NCI-H1417 (cell line): ENCODE measurements around the gene GID8.
A peak's percentile ranks its signal among the peaks of the same experiment; 100 is the strongest.

Experiments used
- DNase-seq, 3 experiments: peaks; one replicate each; lab custom pipeline; 2025; lab: John Stamatoyannopoulos, UW

GID8 gene

DNA sequence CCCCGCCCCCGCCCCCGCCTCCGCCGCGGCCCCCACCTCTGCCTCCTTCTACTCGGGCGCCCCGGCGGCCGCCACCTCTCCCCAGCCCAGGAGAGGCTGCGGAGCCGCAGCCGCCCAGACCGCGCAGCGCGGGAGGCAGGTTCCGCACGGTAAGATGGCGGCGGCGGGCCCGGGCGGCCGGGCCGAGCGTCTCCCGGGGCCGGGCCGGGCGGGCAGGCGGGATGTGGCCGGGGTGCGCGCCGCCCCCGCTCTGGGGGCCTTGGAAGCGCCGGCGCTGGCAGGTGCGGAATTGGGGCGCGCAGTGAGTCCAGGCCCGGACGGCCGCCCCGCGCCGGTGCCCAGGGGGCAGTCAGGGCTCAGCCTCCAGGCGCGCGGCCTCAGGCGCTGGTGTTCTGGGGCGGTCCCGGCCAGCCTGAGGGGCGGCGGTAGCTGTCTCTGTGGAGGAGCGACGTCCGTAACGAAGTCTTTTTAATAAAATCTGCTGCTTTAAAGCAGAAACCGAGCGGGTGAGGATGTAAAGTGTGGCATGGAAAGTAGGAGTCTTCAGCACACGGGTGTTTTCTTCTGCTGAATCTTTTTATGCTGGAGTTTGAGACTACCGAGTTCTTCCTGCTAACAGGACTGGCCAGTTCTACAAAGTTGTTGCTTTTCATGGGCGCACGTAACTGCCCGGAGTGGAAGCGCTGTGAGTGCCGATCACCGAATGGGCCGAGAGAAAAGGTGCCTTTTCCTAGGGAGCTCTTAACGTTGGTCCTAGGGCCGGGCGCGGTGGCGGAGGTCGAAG is at the start of gene GID8:
Gene GID8, plus strand, starts transcription at position 43 of the 784 bp plus-strand sequence. CDS start 3,356 bp downstream, outside the sequence.
- peak in 2 of 3 experiments; percentile 72 to 80 for DNase-seq

DNA sequence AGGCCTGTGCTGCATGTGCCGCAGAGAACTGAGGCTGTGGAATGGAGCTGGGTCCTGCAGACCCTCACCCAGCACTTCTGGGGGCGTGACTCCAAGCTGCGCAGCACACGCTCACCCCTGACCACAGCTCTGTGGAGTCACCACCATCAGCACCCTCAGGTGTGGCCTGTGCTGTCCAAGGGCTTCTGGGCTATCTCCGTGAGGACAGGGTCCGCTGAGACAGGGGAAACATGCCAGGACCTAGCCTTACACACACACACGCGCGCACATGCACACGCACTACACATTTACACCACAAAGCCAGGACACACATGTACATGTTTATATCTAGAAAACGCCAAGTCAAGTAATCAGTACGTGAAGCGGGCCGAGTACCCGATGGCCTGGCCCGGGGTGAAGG is 49.5 kb upstream of the GID8 start:
- DNase-seq, result no peak

DNA sequence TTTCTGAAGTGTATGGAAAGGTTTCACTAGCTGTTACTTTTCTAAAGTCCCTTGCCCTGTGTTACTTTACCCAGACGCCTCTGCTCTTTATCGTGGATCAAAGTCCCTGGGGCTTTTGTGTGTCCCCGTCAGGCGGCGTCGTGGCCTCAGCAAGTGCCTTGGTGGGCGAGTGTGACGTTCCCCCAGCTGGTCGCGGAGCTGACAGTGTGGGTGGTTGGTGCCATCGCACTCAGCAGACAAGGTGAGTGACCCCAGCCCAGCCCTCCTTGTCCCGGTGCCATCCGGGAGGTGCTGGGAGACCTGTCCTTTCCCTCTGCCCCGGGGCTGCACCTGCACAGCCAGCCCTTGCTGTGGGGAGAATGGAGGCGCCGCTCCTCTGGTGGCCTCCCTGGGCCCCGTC is 49.0 kb upstream of the GID8 start:
- no peak for DNase-seq

DNA sequence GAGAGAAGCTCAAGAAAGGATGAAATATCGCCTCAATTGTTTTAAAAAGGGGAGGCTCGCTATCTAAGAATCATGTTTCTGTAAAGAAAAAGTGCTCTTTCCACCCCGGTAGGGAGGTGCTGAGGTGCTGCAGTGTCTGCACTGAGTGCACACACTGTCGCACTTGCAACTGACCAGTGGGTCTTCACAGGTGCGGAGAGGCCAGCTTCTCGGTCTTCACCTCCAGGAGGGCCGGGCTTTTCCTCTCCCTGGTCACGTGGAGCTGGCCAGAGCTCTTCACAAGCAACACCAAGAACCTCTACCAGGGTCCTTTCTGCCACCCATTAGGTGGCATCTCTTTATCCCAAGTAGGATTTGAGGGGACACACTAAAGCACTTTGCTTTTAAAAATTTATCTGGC is 48.5 kb upstream of the GID8 start:
- no peak for DNase-seq

DNA sequence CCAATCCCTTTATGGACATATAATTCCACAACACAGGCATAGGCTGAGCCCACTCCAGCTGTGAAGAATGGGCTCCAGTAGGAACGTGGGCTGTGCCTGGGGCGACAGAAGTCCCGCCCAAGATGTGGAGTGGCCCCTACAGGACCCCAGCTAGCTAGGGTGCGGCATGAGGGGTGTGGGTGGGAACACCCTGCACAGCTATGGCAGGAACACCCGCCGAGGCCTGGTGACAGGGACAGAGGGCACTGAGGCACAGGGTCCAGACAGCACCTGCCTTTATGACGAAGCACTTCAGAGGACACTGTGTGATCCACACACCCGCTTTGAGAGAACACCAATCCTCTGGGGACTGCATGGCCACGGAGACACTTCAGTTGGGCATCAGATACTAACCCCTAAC is 48.1 kb upstream of the GID8 start:
- DNase-seq, result no peak

DNA sequence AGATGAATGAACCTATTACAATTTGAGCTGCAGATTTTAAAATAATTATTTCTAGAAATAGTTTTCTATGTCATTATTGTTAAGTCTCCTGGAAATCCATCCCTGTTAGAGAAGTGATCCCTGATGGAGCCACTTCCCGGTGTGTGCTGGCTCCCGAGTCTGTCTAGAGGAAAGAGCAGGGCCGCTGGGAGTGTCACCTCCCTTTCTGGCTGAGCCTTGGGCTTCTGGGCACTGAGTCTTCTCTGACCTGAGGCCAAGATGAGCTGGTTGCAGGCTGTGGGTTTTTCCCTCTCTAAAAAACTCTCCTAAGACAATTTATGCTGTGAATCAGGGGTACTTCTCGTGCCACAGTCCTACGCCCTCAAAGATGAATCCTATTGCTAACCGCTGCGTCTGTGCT is 47.5 kb upstream of the GID8 start:
- no peak for DNase-seq

DNA sequence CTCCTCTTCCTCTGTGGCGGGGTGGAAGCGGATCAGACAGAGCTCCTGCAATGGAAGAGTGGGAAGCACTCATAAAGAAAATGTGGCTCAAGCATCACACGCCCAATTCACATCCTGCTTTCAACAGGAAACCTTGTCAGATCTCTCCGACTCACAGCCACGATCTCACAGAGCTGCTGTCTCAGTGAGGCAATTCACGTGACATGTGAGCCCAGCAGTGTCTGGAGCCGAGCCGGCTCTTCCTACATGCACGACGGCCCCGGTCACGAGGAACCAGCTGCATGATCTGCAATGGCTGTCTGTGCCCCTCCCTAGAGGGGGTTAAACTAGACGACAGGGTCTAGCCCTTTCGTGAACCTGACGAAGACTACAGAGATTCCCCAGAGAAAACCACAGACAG is 46.8 kb upstream of the GID8 start:
- DNase-seq, result peak in 1 of 3 experiments; percentile 48

DNA sequence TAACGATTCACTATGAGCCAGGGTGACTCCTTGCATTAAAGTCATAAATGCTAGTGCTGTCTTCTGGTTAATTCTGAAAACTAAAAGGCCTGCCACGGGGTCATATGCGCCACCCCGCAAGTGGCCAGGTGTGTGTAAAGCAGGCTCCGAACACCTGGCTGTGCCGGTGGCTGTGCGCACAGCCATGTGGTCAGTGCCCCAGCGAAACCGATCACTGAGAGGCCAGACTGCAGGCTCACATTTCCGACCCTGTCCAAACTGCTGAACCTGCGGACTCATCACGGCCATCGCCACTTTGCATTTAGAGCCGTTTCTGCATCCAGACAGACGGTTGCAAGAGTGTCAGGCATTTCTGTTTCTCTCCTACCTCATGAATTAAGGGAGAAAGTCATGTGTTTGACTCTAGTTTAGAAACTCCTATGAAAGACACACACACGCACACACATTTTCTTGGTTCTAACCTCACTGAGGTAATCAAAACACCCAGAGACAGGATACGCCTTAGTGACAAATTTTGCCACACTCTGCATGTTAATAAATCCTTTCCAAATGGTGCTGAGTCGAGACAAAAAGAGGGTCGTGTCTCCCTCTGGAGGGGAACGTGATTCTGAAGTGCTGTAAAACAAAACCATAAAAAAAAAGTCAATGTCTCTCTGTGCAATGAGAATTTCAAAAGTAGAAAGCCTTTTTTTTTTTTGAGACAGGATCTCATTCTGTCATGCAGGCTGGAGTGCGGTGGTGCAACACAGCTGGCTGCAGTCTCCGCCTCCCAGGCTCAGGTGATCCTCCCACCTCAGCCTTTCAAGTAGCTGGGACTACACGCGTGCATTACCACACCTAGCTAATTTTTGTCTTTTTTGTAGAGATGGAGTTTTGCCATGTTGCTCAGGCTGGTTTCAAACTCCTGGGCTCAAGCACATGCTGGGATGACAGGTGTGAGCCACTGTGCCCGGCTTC is 45.3 kb upstream of the GID8 start:
- DNase-seq, result peak in 1 of 3 experiments; percentile 54

DNA sequence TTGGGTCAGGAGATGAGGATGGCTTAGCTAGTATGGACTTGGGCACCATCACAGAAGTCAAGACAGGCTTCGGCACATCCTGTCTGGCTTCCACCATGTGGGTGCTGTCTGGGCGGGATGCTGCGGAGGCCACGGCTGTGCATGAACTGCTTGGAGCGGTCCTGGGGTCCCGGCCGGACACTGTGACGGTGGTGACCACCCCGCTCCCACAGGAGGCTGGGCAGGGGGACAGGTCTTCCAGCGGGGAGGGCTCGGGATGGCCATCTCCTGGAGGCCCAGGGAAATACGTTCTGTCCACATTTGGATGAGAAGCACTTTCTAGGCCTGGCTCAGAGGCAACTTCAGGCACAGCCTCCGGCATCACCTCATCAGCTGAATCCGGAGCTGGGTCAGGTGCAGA is 44.2 kb upstream of the GID8 start:
- DNase-seq, result no peak

DNA sequence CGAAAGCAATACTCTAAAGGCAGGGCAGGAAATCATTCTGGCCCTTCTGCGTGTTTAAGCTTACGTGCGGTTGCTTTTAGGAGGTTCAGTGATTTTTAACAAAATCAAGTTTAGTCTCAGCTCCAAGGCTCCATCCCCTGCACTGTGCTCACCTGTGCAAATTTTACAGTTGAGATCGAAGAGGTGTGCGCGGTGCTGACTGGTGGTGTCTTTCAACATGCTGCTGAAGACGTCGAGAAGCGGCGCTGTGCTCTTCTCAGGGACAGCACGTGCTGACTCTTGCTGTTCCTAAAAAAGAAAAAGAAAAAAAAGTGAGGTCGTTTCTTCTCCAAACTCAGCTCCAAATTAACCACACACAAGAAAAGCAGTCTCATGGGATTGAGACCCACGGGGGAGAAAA is 43.7 kb upstream of the GID8 start:
- no peak for DNase-seq

DNA sequence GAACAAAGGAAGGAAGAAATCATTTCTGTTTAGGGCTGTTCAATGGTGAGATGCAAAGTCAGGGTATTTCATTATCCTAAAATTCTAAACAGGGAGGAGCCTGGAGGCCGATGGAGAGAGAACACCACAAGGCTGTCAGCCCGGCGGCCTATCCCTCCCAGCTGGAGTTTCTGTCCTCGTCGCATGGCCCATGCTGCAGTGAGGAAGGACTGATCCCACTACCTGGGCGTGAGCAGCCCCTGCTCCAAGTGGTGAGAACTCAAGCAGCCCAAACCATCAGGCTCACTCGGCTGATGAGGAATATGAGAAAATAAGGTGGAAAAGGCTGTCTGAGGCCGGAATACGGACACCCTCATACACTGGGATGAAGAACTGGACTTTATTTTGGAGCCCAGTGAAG is 42.4 kb upstream of the GID8 start:
- DNase-seq, result no peak

DNA sequence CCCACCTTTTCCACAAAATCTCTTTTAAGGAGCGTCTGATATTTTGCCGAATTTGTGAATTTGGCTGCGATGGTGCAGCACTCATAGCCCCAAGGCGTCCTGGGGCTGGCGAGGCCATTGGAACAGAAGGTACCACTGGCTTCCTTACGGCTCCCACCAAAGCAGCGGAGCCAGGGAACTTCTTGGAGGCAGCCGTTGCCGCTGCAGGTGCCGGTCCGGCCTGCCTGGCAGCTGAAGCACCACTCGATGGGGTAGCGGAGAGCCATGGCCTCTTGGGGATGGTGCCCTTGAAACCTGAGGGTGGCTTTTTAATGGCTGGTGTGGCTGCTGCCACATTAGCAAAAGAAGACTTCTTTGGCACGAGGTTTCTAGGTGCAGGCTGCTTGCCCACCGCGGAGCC is 41.4 kb upstream of the GID8 start:
- peak in 1 of 3 experiments; percentile 72 for DNase-seq

DNA sequence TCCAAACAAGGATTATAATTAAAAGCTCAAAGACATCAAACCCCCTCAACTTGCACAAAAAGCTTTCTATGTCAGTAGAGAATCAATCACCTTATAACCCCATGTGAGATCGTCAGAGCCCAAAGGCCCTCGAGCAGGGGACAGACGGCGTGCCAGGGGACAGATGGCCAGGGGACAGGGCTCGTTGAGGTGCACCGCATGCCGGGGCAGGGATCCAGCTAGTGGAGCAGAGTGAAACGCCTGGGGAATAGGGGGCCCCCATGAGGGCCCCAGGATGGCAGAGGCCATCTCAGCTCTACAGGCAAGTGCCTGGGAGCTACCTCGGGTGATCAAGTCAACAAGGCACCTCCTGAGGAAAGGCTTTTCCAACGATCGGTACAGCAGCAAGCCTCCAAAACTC is 40.3 kb upstream of the GID8 start:
- no peak for DNase-seq

DNA sequence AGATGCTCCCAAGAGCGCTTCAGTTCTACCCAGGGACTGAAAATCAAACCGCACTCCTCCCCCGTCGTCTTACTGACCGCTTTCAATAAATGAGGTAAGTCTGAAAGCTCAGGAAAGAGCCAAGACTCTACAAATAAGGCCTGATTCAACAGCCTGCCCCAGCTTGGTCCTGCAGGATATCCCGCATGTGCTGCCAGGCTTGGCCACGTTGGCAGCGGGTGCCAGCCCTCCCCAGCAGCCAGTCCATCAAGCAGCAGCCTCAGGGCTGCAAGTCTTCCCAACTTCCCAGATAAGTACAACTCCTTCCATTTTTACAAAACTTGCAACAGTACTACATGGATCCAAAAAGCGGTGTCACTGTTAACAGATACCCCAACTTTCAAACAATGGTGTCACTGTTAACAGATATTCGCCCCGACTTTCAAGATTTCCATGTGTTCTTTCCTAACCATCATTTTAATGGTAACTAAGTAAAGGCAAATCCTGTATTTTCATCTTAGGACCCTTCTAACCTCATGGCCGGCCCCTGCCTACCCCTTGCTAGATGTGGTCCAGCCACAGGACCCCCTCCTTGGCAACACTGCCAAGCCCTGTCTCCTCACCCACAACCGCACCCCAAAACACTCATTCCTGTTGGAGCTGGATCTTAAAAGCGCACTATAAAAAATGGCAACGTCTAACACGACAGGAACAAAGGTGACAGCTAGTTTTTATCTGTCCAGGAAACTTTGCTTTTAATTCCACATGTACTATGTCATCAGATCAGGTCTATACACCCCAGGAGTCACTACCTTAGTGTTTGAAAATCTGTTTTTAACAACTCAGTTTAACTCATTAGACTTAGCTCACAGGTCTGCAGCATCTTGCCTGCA is 39.6 kb upstream of the GID8 start:
- no peak for DNase-seq

DNA sequence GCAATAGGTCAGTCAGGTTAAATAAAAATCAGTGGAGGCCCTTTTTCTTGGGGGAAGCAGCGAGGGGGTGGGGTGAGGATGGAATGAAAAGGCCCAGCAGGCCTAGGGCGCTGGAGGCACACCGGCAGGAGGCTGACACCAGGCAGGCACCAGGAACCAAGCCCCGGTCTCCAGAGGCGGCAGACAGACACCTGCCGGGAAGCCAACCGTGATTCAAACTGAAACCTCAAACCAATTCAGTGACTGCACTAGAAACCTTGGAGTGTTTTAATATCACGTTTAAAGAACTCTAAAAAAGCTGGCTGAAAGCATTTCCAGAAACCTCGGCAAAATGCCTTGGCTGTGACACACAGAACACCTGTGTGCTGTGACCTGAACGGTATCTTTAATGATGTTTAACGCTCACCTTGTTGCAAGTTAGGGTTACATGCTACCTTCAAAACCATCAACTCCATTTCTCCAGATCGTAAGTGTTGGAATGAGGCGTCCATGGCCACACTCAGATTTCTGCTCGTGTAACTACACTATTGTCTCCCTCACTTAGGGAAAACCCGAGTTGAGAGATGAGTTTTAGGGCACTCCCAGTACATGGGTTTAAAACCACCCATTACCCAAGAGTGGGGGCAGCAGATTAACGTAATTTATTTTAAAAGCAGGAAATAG is 38.8 kb upstream of the GID8 start:
- peak in 1 of 3 experiments; percentile 76 for DNase-seq

DNA sequence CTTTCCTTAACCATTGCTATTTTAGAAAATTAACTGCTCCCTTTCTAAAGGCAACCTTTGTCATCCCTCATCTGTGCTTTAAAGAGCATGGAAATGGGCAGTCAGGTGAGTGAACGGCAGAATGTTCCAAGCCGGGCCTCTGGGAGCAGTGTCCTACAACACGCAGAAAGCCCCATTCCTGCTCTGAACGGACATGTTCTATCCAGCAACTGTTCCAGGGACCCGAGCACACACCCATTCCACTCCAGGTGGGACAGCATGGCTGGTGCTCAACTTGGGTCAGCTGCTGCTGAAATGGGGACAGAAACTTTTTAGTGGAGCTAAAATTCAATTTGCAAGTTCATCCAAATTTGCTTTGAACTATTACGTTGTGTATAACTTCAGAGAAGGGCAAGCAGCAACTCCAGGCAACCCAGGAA is 38.3 kb upstream of the GID8 start:
- no peak for DNase-seq

DNA sequence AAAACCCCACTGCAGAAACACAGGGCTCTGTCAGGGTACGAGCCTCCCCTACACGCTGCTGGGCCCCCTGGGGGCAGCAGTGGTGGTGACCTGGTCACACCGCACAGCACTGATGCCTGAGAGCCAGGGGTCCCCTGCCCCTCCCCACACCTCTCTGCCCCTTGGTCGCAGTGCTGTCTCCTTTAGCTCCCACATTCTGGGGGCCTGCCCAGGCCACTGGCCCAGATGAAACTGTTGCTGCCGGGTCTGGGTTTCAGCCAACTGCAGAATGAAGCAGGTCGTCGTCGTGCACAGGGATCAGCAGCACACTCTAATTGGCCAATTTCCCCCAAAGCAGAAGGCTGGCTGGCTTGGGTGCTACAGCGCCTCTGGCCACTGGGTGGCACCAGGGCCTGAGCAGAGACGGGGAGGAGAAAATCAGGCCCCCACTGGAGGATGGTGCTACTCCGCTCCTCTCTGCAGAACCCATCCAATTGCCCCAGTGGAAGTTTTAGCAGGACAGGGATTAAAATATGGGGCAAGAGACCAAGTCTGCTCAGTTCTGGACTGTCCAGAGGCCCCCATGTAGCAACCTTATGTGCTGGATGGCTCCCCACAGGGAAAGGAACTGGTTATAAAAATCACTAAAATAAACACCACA is 37.8 kb upstream of the GID8 start:
- peak; percentile 56 to 78 (median 74) for DNase-seq

DNA sequence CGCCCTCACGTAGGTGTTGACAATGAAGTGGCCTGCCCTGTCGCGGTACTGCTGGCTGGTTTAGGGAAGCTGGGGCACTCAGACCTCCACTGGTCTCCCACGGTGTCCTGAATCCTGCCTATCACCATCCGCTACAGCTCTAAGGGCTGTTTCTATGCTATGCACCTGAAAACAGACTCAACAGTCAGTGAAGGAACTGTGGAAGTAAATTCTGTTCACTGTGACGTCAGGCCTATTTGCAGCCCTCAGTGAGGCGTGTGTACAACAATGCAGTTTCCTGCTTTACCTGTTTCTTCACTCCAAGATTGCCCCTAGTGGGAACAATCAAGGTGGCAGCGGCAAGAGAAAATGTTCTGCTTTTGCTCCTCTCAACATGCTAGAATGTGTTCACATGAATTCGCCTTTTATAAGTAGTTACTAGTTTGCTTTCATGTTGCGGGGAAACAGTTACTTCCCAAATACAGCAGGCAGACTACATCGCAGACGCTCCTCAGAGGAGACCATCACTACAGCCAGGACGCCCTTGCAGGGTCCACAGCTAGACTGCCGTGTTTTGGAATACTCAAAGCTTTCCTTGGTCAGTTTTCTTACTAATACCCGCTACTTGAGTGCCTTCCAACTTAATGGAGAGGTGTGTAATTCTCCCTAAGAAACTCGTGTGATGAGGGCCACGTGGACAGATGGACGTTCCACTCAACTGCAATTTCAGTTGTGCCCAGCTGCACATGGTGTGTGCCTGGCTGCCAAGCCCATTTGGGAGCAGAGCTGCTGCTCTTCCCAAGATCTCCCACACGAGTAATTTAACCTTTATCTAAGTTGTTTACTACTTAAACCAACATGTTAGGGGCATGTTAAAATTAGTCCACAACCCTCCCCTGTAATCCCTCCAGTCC is 37.0 kb upstream of the GID8 start:
- peak in 2 of 3 experiments; percentile 64 to 73 for DNase-seq

DNA sequence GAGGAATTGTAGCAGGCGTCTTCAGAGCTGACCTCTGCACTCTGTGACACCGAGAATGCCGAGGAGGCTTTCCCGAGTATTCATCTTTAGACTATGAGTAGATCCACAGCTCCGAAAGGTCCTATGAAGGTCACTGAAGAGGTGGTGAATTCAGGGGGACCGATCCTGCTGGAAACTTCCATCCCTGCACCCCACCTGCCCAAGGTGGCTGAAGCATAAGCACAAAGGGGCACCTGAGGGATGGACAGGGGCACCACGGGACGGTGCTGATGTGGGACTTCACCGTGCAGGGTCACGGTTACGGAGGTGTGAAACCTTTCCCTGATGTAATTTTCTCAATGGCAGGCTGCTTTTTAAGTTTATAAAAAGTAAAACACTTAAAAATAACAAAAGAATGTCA is 36.1 kb upstream of the GID8 start:
- DNase-seq, result no peak
